Tongue (tissue), 2 donors: ENCODE data around the gene MAB21L2. TPM values are rescaled to one million over a fixed set of nuclear protein-coding genes. Genes with fewer than 3 reads are reported as not detected.

Experiments used
- DNase-seq: peaks from one replicate; pipeline ENCODE4 v3.0.0-alpha.2; 2015
- total RNA-seq: library from RNA; depleted of rRNA; stranded (reverse); fragments of >200 nt; gene quantifications from one replicate; pipeline ENCODE4 v1.2.3, GENCODE V29; 2014

Gene MAB21L2
- total RNA-seq, 1 donor from 2014 or later = 0.10 TPM

DNA sequence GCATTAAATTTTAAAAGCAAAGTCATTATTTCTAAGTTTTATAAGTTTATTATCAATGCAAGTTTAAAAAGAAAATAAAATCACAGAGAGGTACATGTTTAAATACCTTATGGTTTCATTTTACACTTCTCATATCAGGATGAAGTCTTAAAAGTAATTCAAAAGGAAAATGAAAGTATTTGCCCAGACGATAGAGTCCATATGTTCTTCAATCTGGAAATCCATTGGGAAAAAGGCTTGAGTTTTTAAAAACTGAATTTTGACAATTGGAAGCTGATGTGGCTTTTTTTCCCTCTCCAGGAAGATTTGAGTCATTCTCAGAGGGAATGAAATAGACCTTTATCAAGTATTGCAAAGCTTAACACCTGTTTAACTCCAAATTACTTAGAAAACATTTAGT is 37.1 kb downstream of the MAB21L2 start:
- peak; percentile 4 for DNase-seq

DNA sequence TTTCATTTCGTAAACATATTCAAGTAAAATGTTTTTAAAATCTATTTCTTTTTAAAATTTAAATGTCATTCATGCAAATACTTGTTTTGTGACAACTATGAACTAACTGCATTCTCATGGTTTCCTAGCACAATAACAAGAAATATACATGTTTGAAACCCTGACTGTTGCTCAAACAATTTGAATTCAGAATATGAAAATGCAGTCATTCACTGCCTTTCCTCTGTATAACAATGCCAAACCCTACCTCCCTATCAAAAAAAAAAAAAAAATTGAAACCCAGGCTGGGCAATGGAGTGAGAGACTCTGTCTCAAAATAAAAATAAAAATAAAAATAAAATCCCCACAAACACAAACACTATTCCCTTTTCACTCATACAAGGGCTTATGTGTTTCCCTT is 42.1 kb downstream of the MAB21L2 start:
- DNase-seq = no peak

- DNase-seq = no peak
Measured at GRCh38 chr4:150625033-150625432, 43.1 kb downstream of the MAB21L2 start.

- no peak for DNase-seq
Measured at GRCh38 chr4:150628073-150628472, 46.1 kb downstream of the MAB21L2 start.

GRCh38 chr4:150632639-150633038 is 50.7 kb downstream of the MAB21L2 start:
- no peak for DNase-seq
